ENCODE data around the gene OLAH. TPM values are rescaled to one million over a fixed set of nuclear protein-coding genes. Genes with fewer than 3 reads are reported as not detected.

OLAH gene
- total RNA-seq, 1 donor from 2014 or later = not detected

Other genes with a start within 250 kb of the OLAH start
- gene CDNF, start 205.9 kb upstream of the OLAH start, total RNA-seq = 0.11 and 0.79 TPM in 2 replicates
- gene HSPA14, start 205.6 kb upstream of the OLAH start, total RNA-seq = 16.2 and 17.1 TPM in 2 replicates
- 22.3 and 27.9 TPM in 2 replicates for gene MSANTD7, start 205.6 kb upstream of the OLAH start, total RNA-seq
- 13.9 and 37.7 TPM in 2 replicates for gene SUV39H2, start 165.1 kb upstream of the OLAH start, total RNA-seq
- 7.5 and 9.3 TPM in 2 replicates for gene DCLRE1C, start 89.8 kb upstream of the OLAH start, total RNA-seq
- 0.32 TPM in 1 of 2 replicates, not detected in the other for gene MEIG1, start 84.6 kb upstream of the OLAH start, total RNA-seq
- 2.6 and 3.1 TPM in 2 replicates for gene ACBD7, start 44.8 kb downstream of the OLAH start, total RNA-seq
- 10.4 and 13.2 TPM in 2 replicates for gene RPP38, start 53.4 kb downstream of the OLAH start, total RNA-seq
- 55.7 and 62.2 TPM in 2 replicates for gene NMT2, start 124.8 kb downstream of the OLAH start, total RNA-seq

Measured in pulmonary artery endothelial cell (primary cell).